GM21447 (cell line): ENCODE data around the gene SLC6A12.
"Not testable (repeated sequence)": the region's sequence is repeated elsewhere in the genome, so short reads cannot be mapped to it uniquely, and the experiment has no call there.

Experiments used
- ATAC-seq: cut with Tn5 transposase; IDR thresholded peaks from one replicate; pipeline ENCODE4 v1.9.1; 2021; ENCODE audit not compliant: unreplicated experiment

SLC6A12 gene

DNA sequence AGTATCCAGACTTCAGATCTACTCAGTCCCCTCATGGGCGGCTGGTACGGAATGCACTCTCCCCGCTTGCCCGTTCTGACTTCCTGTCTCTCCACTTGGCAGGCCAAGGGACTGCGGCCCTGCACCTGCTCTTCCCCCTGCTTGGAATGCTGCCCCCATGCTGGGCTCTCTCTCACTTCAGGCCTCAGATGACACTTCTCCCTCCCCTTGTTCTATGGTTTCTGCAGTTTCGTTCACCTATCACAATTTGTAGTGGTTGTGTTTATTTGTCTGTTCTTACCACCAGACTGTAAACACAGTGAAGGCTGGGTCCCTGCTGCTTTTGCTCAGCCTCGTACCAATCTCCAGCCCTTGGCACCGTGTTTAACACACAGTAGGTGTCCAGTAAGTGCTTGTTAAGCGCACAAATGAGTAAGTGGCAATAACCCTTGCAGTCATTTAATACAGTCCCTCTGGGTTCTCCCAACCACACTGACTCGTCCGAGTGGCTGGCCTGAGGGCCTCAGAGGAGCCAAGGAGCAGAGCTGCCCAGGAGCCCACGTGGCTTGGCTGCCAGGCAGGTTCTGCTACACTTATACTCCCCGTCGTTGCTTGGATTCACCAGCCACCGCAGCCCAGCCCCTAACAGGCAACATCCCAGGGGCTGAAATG is 11.8 kb downstream of the SLC6A12 start:
- ATAC-seq = no peak

DNA sequence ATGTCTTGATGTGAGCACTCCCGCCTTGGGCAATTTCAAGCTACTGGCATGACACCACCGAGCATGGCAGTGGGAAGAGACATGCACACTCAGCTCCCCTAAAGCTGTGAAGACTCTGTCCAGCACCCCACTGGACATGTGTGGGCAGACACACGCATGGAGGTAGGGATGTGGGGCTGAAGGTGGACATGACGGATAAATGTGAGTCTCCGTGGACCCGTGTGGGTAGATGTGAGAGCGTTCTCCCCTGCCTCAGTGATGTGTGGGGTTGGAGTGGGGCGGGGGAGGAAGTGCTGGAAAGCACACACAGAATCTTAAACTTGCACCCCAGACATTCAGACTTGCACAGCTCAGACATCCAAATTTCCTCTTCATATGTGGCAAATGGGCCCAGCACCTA is 12.6 kb downstream of the SLC6A12 start:
- no peak for ATAC-seq

- ATAC-seq = no peak
Observed at GRCh38 chr12:198705-199104, 15.3 kb downstream of the SLC6A12 start.

GRCh38 chr12:197911-198695 is 15.9 kb downstream of the SLC6A12 start:
- no peak for ATAC-seq

DNA sequence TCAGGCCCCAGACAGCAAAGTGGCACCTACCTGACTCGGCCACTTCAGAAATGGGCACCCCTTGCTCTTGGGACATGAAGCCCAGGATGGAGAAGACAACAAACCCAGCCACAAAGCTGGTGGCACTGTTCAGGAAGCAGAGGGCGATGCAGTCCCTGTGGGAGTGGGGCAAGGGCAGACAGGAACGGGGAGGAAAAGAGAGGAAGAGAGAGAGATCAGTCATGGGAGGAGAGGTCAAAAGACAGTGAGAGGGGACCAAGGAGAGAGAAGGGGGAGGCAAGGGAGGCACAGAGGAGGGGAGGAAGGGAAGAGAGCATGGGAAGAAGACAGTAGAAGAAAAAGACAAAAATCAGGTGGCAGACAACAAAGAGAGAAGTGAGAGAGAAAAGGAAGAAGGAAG is 16.6 kb downstream of the SLC6A12 start:
- no peak for ATAC-seq

GRCh38 chr12:196436-196835 is 17.5 kb downstream of the SLC6A12 start:
- ATAC-seq = no peak

DNA sequence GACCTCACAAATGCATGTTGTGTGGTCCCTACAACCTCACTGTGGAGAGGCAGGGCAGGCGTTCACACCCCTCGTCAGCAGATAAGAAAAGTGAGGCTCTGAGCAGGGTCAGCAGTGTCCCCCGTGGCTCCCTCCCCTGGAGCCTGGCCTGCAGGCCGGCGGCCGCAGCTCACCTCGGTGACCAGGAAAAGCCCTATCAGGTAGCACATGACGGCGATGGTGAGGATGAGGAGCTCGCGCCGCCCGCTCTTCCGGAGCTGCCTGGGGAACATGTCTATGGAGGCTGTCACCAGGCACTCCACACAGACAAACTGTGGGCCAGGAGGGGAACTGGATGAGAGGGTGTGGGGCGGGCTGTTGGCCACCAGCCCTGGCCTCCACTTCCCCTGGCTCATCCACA is 18.0 kb downstream of the SLC6A12 start:
- no peak for ATAC-seq

- no peak for ATAC-seq
Observed at GRCh38 chr12:195156-195555, 18.8 kb downstream of the SLC6A12 start.

DNA sequence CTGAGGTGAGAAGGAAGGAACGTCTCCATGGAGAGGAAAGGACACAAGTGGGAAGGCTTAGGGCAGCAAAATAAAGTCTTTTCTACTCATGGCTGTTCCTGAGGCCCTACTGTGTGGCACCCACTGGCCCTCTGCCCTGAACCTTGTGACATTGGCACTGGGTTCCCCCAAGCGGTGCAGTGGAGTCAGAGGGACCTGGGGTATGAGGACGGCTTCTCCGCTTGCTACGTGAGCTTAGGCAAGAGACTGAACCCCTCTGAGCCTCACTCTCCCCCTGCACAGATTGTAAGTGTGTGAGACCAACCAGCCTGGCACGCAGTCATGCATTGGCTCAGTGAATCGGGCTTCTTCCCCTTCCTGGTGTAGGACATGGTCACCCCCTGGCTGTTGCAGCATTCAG is 19.7 kb downstream of the SLC6A12 start:
- no peak for ATAC-seq

DNA sequence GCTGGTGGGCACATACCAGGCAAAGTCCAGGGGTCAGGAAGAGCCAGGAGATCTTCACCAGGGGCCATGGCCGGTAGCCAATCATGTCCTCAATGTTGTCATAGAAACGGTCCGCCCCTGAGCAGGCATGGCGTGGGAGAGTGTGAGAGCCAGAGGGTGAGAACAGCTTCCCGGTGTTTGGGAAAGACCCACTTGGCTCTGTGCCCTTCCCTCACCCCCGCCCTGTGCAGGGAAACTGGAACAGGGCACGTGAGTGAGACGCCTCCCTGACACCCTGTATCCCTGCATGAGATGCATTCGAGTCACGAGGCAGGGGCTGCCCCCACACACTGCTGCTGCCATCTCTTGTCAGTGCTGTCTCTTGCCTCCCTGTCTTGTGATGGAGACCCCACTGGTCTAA is 20.7 kb downstream of the SLC6A12 start:
- no peak for ATAC-seq

- no peak for ATAC-seq
Observed at GRCh38 chr12:191541-191940, 22.4 kb downstream of the SLC6A12 start.

- ATAC-seq = no peak
Observed at GRCh38 chr12:190881-191280, 23.1 kb downstream of the SLC6A12 start.

- ATAC-seq = no peak
Observed at GRCh38 chr12:189622-189962, 24.4 kb downstream of the SLC6A12 start.

DNA sequence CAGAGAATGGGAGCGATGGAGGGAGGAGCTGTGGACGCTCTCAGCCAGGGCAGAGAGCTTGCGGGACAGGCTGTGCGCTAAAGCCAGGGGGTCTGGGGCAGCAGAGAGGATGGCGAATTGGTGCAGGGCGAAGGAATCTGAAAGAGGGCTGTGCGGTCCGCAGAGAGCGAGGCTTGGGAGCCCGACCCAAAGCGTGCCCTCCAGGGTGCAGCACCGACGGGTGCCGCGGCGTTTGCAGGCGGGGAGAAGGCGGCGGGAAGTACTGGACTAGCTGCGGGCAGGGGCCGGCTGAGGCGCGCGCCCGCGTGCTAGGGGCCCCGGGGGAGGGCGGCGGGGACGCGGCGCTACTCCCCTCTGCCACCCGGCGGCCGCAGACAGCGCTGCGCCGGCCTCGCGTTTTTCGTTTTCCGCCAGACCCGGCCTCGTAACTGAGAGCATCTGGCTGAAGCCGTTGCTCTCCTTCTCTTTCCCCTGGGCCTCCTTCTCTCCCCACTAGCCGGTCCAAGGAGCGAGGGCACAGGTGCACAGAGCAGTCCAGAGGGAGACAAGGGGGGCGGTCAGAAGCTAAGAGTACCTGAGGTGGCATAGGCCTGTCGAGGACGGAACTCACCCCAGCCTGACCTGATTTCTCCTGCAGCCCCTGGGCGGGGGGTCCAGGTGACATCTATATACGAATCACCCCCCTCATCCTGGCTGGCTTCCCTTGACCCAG is 24.9 kb downstream of the SLC6A12 start:
- no peak for ATAC-seq

DNA sequence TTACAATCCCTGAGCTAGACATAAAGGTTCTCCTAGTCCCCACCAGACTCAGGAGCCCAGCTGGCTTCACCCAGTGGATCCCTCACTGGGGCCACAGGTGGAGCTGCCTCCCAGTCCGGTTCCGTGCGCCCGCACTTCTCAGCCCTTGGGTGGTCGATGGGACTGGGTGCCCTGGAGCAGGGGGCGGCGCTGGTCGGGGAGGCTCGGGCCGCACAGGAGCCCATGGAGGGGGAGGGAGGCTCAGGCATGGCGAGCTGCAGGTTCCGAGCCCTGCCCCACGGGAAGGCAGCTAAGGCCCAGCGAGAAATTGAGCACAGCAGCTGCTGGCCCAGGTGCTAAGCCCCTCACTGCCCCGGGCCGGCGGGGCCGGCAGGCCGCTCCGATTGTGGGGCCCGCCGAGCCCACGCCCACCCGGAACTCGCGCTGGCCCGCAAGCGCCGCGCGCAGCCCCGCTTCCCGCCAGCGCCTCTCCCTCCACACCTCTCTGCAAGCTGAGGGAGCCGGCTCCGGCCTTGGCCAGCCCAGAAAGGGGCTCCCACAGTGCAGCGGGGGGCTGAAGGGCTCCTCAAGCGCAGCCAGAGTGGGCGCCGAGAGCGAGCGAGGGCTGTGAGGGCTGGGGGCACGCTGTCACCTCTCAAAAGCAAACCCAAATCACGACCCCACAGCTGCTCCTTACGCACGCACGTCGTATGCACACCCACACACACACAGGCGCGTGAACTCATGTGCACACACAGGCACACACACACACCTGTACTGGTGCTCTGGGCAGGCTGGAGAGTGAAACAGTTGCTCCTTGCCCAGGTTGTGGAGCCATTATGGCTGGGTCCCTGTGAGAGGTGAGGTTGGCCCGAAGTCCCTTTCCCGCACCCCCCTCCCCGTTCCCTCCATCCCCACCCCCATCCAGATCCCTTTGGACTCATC is 25.7 kb downstream of the SLC6A12 start:
- ATAC-seq = not testable (repeated sequence)

DNA sequence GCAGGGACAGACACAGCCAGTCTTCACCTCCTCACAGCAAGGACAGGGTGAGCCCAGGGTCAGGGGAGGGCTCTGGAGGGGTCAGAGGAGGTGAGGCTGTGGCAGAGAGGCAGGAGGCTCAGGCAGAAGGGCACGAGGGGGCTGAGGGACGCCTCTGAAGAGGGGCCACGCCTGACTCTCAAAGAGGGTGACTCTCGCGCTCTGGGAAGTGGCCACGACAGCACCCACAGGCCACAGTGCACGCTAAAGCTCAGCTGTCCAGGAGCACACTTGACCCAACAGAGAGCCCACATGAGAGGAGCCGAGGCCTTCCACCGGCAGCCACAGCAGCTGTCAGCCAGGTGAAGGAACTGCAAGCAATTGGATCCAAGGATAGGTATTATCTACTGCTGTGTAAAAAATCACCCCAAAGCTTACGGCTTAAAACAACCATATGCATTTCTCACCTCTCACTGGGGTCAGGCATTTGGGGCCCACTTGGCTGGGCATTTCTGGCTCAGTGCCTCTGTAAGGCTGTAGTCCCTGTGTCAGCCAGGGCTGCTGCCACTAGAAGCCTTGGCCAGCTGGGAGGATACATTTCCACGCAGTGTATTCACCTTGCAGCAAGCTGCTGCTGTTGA is 27.8 kb downstream of the SLC6A12 start:
- ATAC-seq = no peak

DNA sequence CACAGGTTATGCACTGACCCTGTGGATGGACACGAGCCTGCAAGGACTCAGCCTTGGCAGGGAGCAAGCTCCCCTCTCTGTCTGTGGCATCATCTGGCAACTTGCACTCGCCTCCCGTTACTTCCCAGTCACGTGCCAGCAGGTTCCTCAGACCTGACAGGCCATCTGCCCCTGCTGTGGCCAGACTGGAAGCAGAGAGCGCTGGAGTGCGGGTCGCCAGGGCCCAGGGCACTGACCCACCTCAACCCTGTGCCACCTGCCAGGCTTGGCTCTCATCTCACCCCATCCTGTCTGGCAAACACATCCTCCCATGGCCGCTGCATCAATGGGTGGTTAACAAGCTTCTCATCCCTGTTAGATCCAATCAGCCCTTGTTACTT is 28.4 kb downstream of the SLC6A12 start:
- ATAC-seq = no peak

- no peak for ATAC-seq
Observed at GRCh38 chr12:184811-185575, 29.0 kb downstream of the SLC6A12 start.

GRCh38 chr12:182381-182892 is 31.5 kb downstream of the SLC6A12 start:
- no peak for ATAC-seq

DNA sequence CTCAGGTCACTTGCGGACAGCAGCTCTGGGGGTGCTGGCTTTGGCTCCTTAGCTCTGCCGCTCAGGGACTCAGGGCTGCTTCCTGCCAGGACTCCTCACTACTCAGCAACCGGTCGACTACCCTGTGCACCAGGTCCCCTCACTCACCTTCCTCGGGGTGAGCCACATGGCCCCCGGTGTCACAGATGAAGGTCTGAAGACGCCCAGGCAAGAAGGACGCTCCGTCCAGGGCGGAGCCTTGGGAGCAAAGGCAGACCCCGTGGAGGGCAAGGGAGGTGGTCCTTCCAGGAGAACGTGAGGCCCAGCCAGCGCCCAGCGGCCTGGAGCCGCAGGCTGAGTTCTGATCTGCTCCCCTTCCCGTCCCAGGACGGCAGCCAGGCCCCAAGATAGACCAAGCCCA is 32.0 kb downstream of the SLC6A12 start:
- ATAC-seq = no peak
